Putamen (tissue), 1 donor: ENCODE data around the gene SHOC2.

ENCODE experiments used
- DNase-seq: peaks from one replicate; pipeline ENCODE4 v3.0.0-alpha.2; 2016; ENCODE audit warnings: low spot score

The SHOC2 gene

DNA sequence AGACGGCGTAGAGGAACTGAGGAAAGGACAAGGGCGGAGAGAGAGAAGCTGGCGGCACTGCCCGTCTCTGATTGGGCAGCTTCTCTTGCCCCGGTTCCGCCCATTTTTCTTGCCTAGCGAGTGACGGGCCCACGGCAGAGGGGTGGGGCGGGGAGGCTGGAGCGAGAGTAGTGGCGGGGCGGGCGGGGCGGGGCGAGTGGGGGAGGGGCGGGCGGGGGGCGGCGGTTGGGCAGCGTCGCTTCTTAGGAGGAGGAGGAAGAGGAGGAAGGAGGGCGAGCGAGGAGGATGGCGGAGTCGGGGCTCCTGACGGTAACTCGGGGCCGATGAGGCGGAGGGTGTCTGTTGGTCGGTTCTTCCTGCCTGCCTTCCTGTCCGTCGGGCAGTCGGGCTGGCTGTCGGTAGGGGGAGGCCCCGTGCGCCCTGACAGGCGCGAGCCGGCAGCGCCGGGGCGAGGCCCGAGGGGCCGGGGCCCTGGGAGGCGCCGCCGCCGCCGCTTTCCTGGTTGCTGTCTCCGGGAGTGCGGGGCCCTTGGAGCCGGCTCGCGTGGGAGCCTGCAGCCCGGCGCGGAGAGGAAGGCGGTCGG lies at the start of gene SHOC2:
TSS of gene SHOC2 (plus strand) at position 256 of the 583 bp plus-strand sequence. CDS start 44,755 bp downstream, outside the sequence.
- DNase-seq = no peak

DNA sequence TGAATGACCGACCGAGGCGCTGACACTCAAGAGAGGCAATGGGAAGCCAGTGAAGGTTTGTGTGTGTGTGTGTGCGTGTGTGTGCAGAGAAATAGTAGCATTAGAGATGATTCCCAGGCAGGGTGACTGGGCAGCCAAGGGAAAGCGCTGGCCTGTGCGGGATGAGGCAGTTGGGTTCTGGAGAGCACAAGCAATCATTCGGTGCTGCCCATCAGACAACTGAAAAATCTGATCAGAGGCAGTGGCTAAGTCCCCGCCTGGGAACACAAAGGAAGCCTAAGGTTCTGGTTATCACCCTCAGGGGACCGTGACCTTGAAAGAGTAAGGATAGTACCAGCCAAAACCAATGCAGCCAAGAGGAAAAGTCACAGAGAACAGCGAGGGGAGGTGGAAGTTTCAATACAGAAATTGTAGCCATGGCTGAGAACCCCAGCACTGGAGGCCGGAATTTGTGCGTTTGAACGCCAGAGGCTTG lies 48.5 kb upstream of the SHOC2 start:
- DNase-seq = no peak

DNA sequence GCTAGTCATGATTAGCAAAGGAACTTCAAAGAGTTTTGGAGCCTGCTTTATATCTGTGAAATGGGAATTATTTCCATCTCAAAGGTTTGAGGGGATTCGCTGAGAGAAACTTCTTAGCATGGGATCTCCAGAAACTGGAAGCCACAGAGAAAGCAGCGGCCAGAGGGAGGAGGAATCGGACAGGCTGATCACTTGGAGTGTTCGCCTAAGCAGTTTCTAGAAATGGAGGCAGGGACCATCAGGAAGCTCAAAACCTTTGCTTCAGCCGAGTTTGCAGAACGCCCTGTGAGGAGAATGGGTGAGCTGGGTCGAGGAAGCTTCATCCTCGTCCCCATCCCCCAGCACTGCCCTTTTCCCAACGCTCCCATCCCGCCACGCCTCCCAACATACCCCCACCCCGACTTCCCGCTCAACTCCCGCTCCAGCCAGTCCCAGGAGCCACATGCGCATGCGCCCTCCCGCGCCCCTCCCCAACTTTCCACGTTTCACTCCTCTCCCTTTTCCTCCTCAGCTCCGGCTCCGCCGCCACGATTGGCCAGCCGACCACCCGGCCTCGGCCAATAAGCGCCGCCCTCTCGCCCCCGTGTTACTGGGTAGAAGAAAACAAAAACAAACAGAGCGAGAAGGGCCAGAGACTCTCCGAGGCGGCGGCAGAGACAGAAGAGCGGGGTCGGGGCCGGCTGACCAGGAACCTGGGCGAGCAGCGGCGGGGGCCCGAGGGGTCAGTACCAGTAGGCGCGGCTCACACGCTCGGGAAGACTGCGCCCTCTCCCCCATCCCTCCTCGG lies 47.9 kb upstream of the SHOC2 start, which contains the start of gene PDCD4:
TSS of gene PDCD4 (plus strand) at position 631 of the 787 bp plus-strand sequence. CDS start 4,100 bp downstream, outside the sequence.
- peak; percentile 98 for DNase-seq

DNA sequence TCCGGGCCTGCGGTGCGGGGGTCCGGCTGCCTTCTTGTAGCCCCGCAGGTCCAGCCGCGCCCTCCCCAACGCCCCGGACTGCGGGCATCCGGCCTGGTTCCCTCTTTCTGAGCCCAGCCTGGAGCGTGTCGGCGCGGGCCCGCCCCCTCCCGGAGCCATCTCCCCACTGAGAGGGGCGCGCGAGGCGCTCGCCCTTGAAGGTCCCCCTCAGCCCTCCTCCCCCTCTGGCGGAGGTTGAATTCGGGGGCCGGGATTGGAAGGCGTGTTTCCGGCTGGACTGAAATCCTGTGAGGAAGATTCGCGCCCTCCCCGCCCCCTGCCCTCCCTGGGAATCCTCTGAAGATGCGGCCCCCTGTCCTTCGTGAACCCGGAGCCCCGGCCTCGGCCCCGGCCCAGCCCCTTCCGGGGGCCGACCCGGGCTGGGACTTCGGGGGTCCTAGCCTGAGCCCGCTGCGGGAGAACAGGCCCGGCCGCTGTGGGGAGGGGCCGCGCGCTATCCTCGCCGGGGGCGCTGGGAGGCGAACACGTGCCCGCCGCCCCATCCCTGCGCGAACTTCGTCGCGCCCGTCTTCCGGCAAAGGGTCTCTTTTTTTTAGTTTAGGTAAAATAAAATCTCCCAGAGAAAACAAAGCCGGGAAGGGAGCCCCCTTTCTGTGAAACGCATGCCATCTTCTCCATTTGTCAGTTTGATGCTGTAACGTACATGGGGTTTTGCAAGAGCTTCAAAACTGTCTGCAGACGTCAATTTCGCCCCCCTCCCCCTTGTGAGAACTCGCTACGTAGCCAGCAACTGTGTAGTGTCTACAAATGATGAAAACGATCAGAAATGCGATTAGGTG lies 47.0 kb upstream of the SHOC2 start:
- peak; percentile 64 for DNase-seq

DNA sequence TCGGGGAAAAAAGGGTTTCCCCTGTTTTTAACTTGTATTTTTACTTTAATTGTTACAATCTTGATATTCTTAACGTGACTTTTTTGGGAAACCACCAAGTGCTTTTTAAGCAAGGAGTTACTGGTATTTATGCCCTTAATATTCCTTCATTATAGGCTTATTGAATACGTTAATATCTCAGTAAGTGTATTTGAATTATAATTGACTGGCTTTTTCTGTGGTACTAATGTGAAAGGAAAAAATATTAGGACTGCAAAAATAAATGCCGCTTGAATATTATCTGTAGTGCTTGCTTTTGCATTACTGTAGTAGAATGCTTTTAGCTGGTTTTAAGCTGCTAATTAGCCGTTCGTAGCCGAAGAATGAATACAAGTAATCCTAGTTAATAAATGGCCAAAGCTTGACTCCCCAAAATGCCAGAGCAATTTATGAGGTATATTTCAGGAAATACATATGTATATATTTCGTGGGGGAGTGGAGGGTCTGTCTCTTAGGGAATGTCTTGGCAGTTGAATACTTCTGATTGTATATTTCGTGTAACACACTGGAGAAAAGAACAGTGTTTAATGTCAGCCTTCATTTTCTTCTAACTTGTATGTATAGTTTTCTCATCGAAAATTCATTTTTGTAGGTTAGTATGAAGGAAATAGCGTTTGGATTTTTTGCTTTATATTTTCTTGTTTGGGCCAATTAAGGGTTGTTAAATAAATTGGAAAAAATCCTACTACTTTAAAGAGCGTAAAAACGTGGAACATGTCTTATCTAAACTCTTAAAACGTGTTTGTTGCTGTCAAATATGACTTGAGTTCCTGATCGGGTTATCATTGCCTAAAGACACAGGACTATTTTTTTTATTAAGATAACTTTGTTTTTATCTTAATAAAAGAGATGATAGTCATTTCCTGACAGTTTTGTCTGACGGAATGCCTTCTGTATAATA lies 46.1 kb upstream of the SHOC2 start:
- DNase-seq = no peak

DNA sequence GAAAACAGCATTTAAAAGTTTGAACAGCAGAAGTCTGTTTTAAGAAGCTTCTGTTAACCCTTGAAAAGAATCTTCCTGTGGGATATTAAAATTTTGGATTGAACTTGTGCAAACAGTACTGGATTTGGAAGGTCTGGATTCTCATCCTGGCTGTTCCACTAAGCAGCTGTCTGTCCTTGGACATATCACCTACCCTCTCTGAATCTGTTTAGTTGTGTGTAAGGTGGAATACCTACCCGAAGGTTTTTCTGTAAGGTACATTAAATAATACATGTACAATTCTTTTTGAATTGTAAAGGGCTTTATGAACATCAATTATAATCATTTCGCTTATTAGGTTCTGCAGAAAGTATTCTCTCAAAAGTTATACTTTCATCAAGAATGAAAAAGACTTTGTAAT lies 45.5 kb upstream of the SHOC2 start:
- no peak for DNase-seq

DNA sequence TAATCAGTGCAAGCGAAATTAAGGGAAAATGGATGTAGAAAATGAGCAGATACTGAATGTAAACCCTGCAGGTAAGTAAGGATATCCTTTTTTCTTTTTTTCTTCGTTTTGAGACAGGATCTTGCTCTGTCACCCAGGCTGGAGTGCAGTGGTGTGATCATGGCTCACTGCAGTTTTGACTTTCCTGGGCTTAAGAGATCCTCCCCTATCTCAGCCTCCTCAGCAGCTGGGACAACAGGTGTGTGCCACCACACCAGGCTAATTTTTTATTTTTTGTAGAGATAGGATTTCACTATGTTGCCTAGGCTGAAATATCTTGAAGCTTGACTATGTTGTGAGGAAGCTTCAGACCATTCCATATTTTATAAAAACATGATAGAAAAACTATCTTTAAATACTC lies 43.4 kb upstream of the SHOC2 start:
- no peak for DNase-seq

DNA sequence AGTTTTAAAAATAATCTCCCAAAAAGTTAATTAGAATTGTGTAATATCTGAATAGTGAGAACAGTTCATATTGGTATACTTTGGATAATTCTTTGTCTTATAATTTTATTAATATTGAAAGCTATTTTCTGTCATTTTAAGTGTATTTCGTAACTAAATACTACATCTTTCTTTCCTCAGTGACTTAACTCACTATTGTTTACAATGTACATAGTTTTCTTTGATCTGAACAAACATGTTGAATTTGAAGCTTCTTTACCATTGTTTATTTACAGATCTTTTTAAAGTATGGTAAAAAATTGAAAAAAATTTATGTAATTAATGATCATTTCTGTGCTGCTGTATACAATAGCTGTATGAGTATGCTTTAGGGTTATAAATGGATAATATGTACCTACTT lies 42.6 kb upstream of the SHOC2 start:
- no peak for DNase-seq

DNA sequence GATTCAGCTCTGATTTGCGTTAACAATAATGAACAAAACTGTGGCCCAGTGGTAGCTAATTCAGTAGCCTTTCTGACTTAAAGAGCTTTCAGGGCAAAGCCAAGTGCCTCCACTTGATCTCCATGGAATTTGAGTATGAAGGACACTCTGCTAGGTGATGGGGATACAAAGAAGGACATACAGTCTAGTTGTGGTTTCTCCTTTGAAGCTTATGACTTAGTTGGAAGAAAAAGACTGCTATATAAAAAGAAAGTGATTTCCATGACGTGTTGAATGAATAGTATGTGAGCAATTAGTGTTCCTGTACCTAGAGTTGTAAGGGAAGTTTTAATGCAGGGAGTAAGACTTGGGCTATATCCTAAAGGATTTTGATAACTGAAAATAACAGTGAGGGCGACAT lies 39.4 kb upstream of the SHOC2 start:
- DNase-seq = no peak

DNA sequence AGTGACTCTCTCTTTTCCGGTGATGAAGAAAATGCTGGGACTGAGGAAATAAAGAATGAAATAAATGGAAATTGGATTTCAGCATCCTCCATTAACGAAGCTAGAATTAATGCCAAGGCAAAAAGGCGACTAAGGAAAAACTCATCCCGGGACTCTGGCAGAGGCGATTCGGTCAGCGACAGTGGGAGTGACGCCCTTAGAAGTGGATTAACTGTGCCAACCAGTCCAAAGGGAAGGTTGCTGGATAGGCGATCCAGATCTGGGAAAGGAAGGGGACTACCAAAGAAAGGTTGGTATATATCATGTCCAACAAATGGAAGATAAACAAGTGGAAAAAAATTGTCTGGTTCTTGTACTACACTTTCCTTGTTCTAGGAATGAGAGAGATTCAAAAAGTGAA lies 38.2 kb upstream of the SHOC2 start:
- DNase-seq = no peak

DNA sequence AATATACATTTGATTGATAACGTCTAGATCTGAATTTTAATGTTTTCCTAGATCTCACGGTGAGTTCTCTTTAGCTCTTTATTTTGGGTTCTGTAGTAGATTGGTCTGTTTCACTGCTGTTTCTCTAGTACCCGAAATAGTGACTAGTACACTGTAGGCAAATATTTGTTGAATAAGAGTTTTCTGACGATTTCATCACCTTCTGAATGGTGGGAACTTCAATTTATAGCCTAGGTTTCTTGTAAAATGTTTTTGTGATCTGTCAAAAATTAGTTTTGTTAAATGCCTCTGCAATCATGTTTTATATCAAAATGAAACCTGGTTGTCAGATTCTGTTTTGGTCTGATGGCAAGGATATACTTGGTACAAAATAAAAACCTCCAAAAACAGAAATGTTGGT lies 37.5 kb upstream of the SHOC2 start:
- DNase-seq = no peak

DNA sequence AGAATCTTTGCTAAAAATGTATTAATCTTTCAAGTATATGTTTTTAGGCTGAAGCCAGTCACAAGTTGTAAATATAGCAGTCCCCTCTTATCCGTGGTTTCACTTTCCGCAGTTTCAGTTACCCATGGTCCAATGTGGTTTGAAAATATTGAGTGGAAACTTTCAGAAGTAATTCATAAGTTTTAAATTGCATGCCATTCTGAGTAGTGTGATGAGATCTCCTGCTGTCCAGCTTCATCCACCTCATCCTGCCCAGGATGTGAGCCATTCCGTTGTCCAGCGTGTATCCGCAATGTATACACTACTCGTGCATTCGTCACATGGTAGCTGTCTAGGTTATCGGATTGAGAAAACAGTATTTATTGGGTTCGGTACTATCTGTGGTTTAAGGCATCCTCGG lies 35.5 kb upstream of the SHOC2 start:
- no peak for DNase-seq

DNA sequence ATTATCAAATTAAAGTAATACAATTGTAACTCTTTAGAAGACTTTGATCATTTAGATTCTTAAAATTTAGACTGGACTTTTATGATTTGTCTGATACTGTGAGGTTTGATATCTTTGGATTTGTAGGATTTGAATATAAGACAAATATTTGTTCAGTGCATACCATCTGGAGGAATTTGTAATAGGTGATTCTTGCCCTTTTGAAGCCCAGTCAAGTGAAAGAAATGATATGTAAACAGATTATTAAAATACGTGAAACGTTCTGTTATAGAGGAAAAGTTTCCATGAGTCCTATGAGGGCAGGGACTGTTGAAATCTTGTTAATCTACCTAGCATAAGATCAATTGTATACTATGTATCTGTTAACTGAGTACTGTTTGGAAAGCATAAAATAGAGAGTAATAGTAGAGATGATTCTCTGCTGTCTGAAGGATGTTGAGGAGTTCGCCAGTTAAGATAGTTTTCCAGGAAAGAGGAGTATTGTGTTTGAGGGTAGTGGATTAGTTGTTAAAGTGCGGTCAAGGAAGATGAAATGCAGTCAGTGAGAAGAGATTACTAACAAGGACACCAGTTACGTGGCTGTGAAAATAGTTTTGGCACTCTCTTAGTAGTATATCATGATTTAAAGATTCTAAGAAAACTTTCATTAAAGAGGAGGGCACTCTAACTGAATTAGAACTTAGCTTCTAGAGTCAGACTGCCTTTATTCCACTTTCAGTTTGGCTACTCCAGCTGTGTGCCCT lies 33.3 kb upstream of the SHOC2 start:
- no peak for DNase-seq

DNA sequence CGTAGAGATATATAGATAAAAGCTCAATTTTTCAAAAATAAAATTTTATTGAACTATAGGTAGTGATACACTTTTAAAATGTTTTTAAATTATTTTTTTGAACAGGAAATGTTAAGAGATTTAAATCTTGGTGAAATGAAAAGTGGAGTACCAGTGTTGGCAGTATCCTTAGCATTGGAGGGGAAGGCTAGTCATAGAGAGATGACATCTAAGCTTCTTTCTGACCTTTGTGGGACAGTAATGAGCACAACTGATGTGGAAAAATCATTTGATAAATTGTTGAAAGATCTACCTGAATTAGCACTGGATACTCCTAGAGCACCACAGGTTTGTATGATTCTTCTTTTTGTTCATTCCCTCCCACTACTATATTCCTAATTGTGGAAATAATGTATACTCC lies 31.8 kb upstream of the SHOC2 start:
- no peak for DNase-seq

DNA sequence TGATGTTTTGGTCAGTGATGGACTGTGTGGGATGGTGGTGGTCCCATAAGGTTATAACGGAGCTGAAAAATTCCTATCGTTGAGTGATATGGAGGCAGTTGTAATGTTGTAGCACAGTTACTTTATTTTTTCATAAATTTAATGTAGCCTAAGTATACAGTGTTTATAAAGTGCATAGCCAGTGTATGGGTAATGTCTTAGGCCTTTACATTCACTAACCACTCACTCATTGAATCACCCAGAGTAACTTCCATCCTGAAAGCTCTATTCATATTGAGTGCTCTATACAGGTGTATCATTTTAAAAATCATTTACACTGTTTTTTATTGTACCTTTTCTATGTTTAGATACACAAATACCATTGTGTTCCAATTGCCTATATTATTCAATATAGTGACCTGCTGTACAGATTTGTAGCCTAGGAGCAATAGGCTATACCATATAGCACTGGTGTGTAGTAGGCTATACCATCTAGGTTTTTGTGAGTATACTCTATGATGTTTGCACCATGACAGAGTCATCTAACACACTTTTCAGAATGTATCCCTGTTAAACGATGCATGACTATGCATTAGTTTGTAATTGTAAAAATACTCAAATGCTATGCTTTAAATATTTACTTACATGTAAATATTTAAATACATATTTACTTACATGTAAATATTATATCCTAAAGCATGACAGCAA lies 26.7 kb upstream of the SHOC2 start:
- no peak for DNase-seq

DNA sequence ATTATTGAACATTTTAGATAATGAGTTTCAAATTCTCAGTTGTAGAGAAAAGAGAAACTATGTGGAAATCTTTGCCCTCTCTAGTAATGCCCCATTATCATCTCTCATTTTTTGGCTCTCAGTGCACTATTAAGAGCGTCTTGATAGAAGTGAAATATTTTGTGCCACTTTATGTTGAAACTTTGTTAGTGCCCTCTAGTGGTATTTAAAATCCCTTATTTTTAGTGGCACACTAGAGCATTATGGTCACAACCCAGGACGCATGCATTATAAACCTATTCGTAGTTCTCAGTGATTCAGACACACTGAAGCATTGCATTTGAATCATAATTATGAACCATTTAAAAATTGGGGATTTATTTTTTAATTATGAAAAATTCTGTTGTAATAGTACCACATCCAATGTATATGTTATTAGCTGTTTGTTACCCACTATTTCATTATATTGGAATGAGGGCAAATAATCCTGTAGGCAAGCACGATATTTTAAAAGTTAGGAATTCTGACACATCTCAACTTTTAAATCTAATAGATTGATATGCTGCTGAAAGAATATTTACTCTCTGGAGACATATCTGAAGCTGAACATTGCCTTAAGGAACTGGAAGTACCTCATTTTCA lies 25.7 kb upstream of the SHOC2 start:
- peak; percentile 38 for DNase-seq

DNA sequence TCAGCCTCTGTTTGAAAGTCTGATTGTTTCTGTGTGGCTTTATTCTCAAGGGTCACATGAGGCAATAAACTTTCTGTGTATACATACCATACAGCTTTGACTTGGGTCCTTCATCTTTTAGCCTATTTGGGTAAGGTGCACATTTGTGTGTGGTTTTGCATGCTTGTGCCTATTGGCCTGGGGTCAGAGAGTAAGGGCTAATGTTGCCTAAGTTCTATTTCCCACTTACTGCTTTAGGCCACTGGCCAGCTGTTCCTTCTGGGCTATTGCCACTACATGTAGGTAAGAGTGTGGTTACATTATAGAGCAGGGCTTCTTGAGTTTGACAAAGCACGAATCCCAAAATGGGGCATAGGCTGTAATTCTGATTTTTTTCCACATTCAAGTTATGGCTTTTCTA lies 22.2 kb upstream of the SHOC2 start:
- no peak for DNase-seq

DNA sequence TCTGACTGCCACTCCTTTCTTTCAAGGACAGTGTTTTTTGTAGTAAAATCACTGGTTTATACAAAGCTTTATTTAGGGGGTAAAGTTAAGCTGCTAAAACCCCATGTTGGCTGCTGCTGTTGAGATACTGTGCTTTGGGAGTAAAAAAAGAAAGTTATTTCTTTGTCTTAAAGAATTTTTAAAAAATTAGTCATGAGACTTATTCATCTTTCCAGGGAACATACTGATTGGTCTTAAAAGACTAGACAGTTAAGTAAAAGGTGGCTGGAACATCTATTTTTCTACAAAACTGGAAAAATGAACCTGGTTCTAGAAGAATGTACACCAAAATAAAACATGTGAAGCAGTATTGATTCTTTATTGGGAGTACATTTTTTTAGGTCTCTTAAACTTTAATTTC lies 21.0 kb upstream of the SHOC2 start:
- DNase-seq = no peak

DNA sequence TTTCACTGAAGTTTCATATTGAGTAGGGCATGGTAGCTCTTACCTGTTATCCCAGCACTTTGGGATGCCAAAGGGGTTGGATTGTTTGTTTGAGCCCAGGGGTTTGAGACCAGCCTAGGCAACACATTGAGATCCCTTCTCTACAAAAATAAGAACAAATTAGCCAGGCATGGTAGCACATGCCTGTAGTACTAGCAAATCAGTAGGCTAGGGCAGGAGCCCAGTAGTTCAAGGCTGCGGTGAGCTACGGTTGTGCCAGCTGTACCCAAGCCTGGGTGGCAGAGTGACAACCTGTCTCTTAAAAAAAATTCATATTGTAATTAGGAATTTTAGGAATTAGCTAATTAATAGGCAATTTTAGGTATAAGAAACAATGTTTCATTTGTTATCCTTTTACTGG lies 18.4 kb upstream of the SHOC2 start:
- DNase-seq = no peak
